Measurements from ENCODE around the gene KRTAP23-1.

DNA sequence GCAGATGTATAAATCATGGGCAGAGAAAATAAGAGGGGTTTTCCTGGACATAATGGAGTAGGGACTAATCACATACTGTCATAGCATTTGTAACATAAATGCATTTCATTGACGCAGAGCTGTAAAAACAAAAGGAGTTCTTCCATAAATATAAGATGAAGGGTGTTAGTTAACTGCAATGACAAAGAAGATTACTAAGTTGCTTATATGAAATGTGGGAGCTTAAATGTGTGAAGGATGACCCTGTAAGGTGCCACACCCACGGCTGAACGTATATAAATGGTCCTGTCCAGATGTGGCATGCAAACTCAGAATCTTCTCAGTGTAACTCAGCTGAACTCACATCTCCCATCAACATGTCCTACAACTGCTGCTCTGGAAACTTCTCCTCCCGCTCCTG, 47.3 kb upstream of the KRTAP23-1 start, which contains the start of gene KRTAP13-1:
- TF ChIP-seq, protein P1, sequence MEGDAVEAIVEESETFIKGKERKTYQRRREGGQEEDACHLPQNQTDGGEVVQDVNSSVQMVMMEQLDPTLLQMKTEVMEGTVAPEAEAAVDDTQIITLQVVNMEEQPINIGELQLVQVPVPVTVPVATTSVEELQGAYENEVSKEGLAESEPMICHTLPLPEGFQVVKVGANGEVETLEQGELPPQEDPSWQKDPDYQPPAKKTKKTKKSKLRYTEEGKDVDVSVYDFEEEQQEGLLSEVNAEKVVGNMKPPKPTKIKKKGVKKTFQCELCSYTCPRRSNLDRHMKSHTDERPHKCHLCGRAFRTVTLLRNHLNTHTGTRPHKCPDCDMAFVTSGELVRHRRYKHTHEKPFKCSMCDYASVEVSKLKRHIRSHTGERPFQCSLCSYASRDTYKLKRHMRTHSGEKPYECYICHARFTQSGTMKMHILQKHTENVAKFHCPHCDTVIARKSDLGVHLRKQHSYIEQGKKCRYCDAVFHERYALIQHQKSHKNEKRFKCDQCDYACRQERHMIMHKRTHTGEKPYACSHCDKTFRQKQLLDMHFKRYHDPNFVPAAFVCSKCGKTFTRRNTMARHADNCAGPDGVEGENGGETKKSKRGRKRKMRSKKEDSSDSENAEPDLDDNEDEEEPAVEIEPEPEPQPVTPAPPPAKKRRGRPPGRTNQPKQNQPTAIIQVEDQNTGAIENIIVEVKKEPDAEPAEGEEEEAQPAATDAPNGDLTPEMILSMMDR (conservative IDR thresholded peaks at IDR 0.05; ENCODE audit: low read length) = no peak
- TF ChIP-seq EZH2phosphoT487 (IDR thresholded peaks at IDR 0.05; ENCODE audit: borderline replicate concordance) = no peak

Data from Loucy (cell line).